Peyer's patch (tissue), 4 donors: ENCODE results near the gene NKX2-4.

Source experiments
- CTCF ChIP-seq, 6 experiments: fragments of 450-650 bp in 4 of 6; fragments of 200-600 bp in 2 of 6; sonication (generic) in 1 of 6; IDR thresholded peaks; one replicate each; pipeline ENCODE4 v1.5.1; 2017 to 2019; ENCODE audit warnings: antibody characterized with exemption in 6 of 6, mild to moderate bottlenecking in 3 of 6, moderate library complexity in 1 of 6
- POLR2A ChIP-seq, 2 donors: fragments of 450-650 bp; IDR thresholded peaks; one replicate each; pipeline ENCODE4 v1.5.1; 2017; ENCODE audit warnings: antibody characterized with exemption in 2 of 2, mild to moderate bottlenecking in 2 of 2, moderate library complexity in 2 of 2

- no peak for TF ChIP-seq CTCF (IDR thresholded peaks at IDR 0.05)
- no peak for TF ChIP-seq POLR2A (IDR thresholded peaks at IDR 0.05)
Measured at GRCh38 chr20:21356386-21356785, 40.9 kb downstream of the NKX2-4 start.
